GM12865 (cell line): ENCODE results near the gene LZTS2.

ENCODE experiments used
- DNase-seq: peaks from one replicate; pipeline ENCODE4 v3.0.0; 2010; ENCODE audit warnings: low read depth
- H3K4me3 ChIP-seq: 2 replicates; pipeline ENCODE4 v1.5.1; 2011; ENCODE audit warnings: mild to moderate bottlenecking, low read depth, low read length, control low read depth
- TF ChIP-seq, protein P1 (sequence below): IDR thresholded peaks from 2 replicates; pipeline ENCODE4 v1.5.1; 2011; ENCODE audit warnings: low read length, control low read depth, low read depth, inconsistent platforms; ENCODE audit not compliant: insufficient read depth; ENCODE audit errors: missing control alignments

LZTS2 gene

DNA sequence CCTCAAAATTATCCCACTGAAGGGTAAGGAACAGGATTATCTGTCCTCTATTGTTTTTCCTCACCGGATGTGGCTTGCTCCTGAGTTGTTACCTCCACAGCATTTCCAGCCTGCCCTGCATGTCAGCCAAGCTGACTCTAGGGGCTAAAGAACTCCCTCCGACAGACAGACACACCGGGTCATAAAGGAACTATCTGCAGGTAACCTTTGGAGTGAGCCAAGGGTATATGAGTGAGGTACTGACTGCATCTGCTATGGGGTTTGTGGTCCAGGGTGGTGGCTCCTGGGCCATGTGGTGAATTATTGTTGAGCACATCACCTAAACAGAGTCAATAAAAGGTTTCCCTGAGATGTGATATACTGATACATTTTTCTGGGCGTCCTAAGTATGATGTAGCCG lies 55.3 kb downstream of the LZTS2 start:
- TF ChIP-seq, protein P1, sequence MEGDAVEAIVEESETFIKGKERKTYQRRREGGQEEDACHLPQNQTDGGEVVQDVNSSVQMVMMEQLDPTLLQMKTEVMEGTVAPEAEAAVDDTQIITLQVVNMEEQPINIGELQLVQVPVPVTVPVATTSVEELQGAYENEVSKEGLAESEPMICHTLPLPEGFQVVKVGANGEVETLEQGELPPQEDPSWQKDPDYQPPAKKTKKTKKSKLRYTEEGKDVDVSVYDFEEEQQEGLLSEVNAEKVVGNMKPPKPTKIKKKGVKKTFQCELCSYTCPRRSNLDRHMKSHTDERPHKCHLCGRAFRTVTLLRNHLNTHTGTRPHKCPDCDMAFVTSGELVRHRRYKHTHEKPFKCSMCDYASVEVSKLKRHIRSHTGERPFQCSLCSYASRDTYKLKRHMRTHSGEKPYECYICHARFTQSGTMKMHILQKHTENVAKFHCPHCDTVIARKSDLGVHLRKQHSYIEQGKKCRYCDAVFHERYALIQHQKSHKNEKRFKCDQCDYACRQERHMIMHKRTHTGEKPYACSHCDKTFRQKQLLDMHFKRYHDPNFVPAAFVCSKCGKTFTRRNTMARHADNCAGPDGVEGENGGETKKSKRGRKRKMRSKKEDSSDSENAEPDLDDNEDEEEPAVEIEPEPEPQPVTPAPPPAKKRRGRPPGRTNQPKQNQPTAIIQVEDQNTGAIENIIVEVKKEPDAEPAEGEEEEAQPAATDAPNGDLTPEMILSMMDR, result no peak
- DNase-seq, result no peak
- H3K4me3 ChIP-seq, result no peak overlapping the region

DNA sequence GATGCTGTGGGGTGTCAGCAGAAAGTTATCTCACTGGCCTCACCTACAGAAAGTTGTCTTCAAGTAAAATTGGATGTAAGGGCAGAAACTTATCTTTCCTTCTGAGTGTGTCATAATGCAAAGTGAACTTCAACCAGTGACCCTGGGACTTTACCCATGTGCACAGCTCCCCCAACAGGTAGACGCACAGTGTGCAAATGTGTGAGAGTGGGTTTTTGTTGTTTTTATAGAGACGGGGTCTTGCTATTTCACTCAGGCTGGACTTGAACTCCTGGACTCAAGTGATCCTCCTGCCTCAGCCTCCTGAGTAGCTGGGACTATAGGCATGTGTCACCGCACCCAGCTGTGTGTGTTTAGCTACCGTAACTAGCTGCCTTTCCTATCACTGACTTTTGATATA lies 55.8 kb downstream of the LZTS2 start:
- no peak overlapping the region for H3K4me3 ChIP-seq
- TF ChIP-seq, protein P1, result no peak
- DNase-seq, result no peak

DNA sequence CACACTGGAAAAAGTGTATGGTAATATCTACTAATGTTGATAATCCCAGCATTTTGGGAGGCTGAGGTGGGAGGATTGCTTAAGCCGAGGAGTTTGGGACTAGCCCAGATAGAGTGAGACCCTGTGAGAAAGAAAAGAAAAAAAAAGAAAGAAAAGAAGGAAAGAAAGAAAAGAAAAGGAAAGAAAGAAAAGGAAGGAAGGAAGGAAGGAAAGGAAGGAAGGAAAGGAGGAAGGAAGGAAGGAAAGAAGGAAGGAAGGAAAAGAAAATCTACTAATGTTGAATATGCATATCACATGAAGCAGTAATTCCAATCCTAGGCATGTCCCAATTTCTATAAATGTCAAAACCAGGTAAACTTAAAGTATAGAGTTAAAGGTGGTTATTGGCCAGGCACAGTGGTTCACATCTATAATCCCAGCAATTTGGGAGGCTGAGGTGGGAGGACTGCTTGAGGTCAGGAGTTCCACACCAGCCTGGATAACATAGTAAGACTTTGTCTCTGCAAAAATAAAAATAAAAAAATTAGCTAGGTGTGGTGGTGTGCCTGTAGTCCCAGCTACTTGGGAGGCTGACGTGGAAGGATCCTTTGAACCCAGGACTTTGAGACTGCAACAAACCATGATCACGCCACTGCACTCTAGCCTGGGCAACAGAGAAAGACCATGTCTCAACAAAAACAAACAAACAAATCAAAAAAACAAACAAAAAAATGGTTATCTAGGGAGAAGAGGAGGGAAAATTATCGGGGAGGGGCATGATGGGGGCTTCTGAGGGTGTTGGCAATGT lies 57.0 kb downstream of the LZTS2 start:
- TF ChIP-seq, protein P1, result no peak
- DNase-seq, result no peak
- no peak overlapping the region for H3K4me3 ChIP-seq
